Measurements from ENCODE around the gene MRTFA. TPM values are rescaled to one million over a fixed set of nuclear protein-coding genes. Genes with fewer than 3 reads are reported as not detected.

Gene MRTFA
- total RNA-seq, 1 experiment from 2014 or later, result 52.7 TPM

- intact Hi-C loops (cut with micrococcal nuclease), result loop anchor here (1.0 kb wide), 2 partner anchors 121 to 208 kb away; no protein-coding TSS in a partner anchor
- no peaks in the 10 kb centered on the region for H3K27me3 Mint-ChIP-seq (ENCODE audit: insufficient read depth, unreplicated experiment)
- H3K36me3 Mint-ChIP-seq (ENCODE audit: insufficient read depth, unreplicated experiment), result no peaks in the 10 kb centered on the region
- no peak for TF ChIP-seq CTCF (IDR thresholded peaks at IDR 0.05; ENCODE audit: unreplicated experiment)
- BruUV-seq (replicated peaks), result no TSS peak
- no peak for DNase-seq (ENCODE audit: unreplicated experiment)
- no peaks in the 10 kb centered on the region for H3K9me3 Mint-ChIP-seq (ENCODE audit: unreplicated experiment)
- ChIA-PET POLR2A (interaction anchor here (0.6 to 5.8 kb wide), 15 partner anchors 9 to 970 kb away, joined by 3 to 44 read pairs (median 5); partner anchors contain the start of gene MRTFA), CTCF (interaction anchor here (0.5 to 13.5 kb wide), 42 partner anchors 10 to 494 kb away, joined by 3 to 220 read pairs (median 4); partner anchors contain the start of gene MRTFA)
- H3K4me3 Mint-ChIP-seq (ENCODE audit: unreplicated experiment), result no peak overlapping the region
- H3K27ac Mint-ChIP-seq (ENCODE audit: low read depth, unreplicated experiment), result peak overlapping the region; percentile 54
- H3K4me1 Mint-ChIP-seq (ENCODE audit: insufficient read depth, unreplicated experiment), result peaks cover 13% of the 10 kb centered on the region
Observed at GRCh38 chr22:40645579-40646197, 9.2 kb upstream of the MRTFA start.

DNA sequence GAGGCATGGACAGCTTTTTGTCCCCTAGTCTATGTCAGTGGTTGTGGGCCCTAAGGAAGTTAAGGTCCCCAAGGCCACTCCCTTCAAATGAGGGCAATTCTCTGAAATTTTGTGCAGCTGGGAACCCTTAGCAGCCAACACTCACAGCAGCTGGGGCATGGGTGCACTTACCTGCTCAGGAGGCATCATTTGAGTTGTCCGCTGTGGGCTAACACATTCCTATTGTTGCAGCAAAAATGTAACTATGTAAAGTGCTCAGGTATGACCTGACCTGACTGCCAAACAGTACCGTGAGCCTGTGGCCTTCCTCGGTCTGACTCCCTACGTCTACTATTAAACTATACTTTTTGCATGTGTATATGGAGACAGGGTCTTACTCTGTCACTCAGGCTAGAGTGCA is 5.8 kb upstream of the MRTFA start:
- Mint-ChIP-seq H3K4me3 (ENCODE audit: unreplicated experiment) (no peak overlapping the region), H3K9me3 (ENCODE audit: unreplicated experiment) (no peaks in the 10 kb centered on the region), H3K27ac (ENCODE audit: low read depth, unreplicated experiment) (no peak overlapping the region), H3K4me1 (ENCODE audit: insufficient read depth, unreplicated experiment) (peaks cover 19% of the 10 kb centered on the region), H3K27me3 (ENCODE audit: insufficient read depth, unreplicated experiment) (no peaks in the 10 kb centered on the region), H3K36me3 (ENCODE audit: insufficient read depth, unreplicated experiment) (no peaks in the 10 kb centered on the region)
- TF ChIP-seq CTCF (IDR thresholded peaks at IDR 0.05; ENCODE audit: unreplicated experiment), result no peak
- ChIA-PET POLR2A (interaction anchor here (1.0 to 1.6 kb wide), 3 partner anchors 9 to 112 kb away, joined by 4 to 5 read pairs (median 4); no protein-coding TSS in a partner anchor), CTCF (interaction anchor here (0.9 to 13.5 kb wide), 4 partner anchors 110 to 204 kb away, joined by 3 to 220 read pairs (median 6); no protein-coding TSS in a partner anchor)
- intact Hi-C loops (cut with micrococcal nuclease), result no loop called here
- no peak for DNase-seq (ENCODE audit: unreplicated experiment)
- BruUV-seq (replicated peaks), result no TSS peak

DNA sequence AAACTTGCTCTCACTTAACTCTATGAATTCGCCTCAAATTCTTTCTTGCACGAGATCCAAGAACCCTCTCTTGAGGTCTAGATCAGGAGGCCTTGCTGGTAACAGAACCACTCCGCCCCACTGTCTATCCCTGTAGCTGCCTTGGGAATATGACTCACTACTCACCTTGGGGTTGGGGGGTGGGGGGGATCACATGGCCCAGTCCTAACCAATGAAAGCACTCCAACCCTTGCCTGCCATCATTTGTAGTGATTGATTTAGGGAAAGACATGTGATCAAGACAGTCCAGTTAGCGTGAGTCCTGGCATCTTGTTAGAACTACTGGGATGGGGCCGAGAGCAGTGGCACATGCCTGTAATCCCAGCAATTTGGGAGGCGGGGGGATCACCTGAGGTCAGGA is 4.8 kb upstream of the MRTFA start:
- H3K9me3 Mint-ChIP-seq (ENCODE audit: unreplicated experiment), result no peaks in the 10 kb centered on the region
- H3K27me3 Mint-ChIP-seq (ENCODE audit: insufficient read depth, unreplicated experiment), result no peaks in the 10 kb centered on the region
- BruUV-seq (replicated peaks), result no TSS peak
- ChIA-PET CTCF (interaction anchor here (0.5 to 1.8 kb wide), 3 partner anchors 11 to 117 kb away, joined by 3 to 8 read pairs (median 3); no protein-coding TSS in a partner anchor), POLR2A (interaction anchor here (1.3 to 1.6 kb wide), 2 partner anchors 10 to 53 kb away, joined by 4 to 5 read pairs; no protein-coding TSS in a partner anchor)
- no peaks in the 10 kb centered on the region for H3K36me3 Mint-ChIP-seq (ENCODE audit: insufficient read depth, unreplicated experiment)
- no peak for TF ChIP-seq CTCF (IDR thresholded peaks at IDR 0.05; ENCODE audit: unreplicated experiment)
- no peak overlapping the region for H3K27ac Mint-ChIP-seq (ENCODE audit: low read depth, unreplicated experiment)
- H3K4me3 Mint-ChIP-seq (ENCODE audit: unreplicated experiment), result no peak overlapping the region
- H3K4me1 Mint-ChIP-seq (ENCODE audit: insufficient read depth, unreplicated experiment), result peaks cover 19% of the 10 kb centered on the region
- intact Hi-C loops (cut with micrococcal nuclease), result no loop called here
- peak; percentile 41 for DNase-seq (ENCODE audit: unreplicated experiment)

DNA sequence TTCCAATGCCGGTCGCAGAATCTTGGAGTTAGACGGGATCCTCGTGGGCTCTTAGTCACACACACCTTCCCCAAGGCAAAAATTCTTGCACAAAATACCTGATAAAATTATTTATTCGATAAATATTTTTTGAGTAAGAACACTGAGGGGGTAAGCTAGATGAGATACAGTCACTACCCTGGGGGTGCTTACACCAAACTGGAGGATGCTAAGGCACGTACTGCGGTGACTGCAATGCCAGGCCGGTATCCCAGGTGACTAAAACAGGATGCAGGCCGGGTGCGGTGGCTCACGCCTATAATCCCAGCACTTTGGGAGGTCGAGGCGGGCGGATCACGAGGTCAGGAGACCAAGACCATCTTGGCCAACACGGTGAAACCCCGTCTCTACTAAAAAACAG is 1.7 kb upstream of the MRTFA start:
- peaks cover 23% of the 10 kb centered on the region for H3K4me1 Mint-ChIP-seq (ENCODE audit: insufficient read depth, unreplicated experiment)
- no peak overlapping the region for H3K4me3 Mint-ChIP-seq (ENCODE audit: unreplicated experiment)
- intact Hi-C loops (cut with micrococcal nuclease), result no loop called here
- no peaks in the 10 kb centered on the region for H3K27me3 Mint-ChIP-seq (ENCODE audit: insufficient read depth, unreplicated experiment)
- H3K27ac Mint-ChIP-seq (ENCODE audit: low read depth, unreplicated experiment), result no peak overlapping the region
- CTCF ChIA-PET, result interaction anchor here (3.0 to 3.1 kb wide), 2 partner anchors 113 to 202 kb away, joined by 10 to 12 read pairs; no protein-coding TSS in a partner anchor
- POLR2A ChIA-PET, result interaction anchor here (0.6 to 5.9 kb wide), 6 partner anchors 11 to 219 kb away, joined by 3 to 59 read pairs (median 26); partner anchors contain the start of gene XPNPEP3
- TF ChIP-seq CTCF (IDR thresholded peaks at IDR 0.05; ENCODE audit: unreplicated experiment), result no peak
- no peaks in the 10 kb centered on the region for H3K9me3 Mint-ChIP-seq (ENCODE audit: unreplicated experiment)
- no peaks in the 10 kb centered on the region for H3K36me3 Mint-ChIP-seq (ENCODE audit: insufficient read depth, unreplicated experiment)
- DNase-seq (ENCODE audit: unreplicated experiment), result no peak
- no TSS peak for BruUV-seq (replicated peaks)
